Body of pancreas (tissue), 4 donors: ENCODE data around the gene FLOT1. TPM values are rescaled to one million over a fixed set of nuclear protein-coding genes. Genes with fewer than 3 reads are reported as not detected.

ENCODE experiments used
- ATAC-seq: fragments of 150-250 bp; one replicate; pipeline ENCODE4 v1.9.1; 2016
- DNase-seq, 4 donors: peaks; one replicate each; pipeline ENCODE4 v3.0.0-alpha.2; 2019
- H3K27ac ChIP-seq, 4 donors: fragments of 200-600 bp; sonication (generic); 1 replicate in 3 of 4; 2 replicates in 1 of 4; pipeline versions ENCODE4 v1.5.1 to v1.6.1; 2016 to 2019; ENCODE audit warnings: mild to moderate bottlenecking in 1 of 4, mixed read lengths in 1 of 4, moderate library complexity in 1 of 4
- H3K27me3 ChIP-seq, 2 donors: fragments of 200-600 bp; sonication (generic); one replicate each; pipeline ENCODE4 v1.6.0; 2016; ENCODE audit warnings: mild to moderate bottlenecking in 1 of 2
- H3K36me3 ChIP-seq, 2 donors: fragments of 200-600 bp; sonication (generic); replicated peaks in 1 of 2; 2 replicates each; pipeline ENCODE4 v1.5.1; 2016; ENCODE audit warnings: low read depth in 2 of 2; ENCODE audit not compliant: insufficient read depth in 1 of 2
- H3K4me1 ChIP-seq: fragments of 200-600 bp; sonication (generic); one replicate; pipeline ENCODE4 v1.6.0; 2016
- H3K4me3 ChIP-seq, 2 donors: fragments of 200-600 bp; sonication (generic); 1 replicate in 1 of 2; 2 replicates in 1 of 2; pipeline ENCODE4 v1.5.1; 2016 to 2019
- H3K9me3 ChIP-seq, 3 donors: fragments of 200-600 bp; sonication (generic); 1 replicate in 2 of 3; 2 replicates in 1 of 3; pipeline ENCODE4 v1.5.1; 2016
- POLR2A ChIP-seq, 3 donors: fragments of 450-650 bp; IDR thresholded peaks; one replicate each; pipeline ENCODE4 v1.6.1; 2016; ENCODE audit warnings: antibody characterized with exemption in 3 of 3, mild to moderate bottlenecking in 2 of 3
- WGBS, 2 donors: methylation state at CpG; one replicate each; pipeline ENCODE4 v1.1.5; 2017; 5-methylcytosine and 5-hydroxymethylcytosine counted together
- intact Hi-C: fragments of 100-400 bp; cut with DNase I; formaldehyde crosslinking; loops from one replicate; pipeline ENCODE4 v1.15.1; 2023
- total RNA-seq, 2 donors: library from RNA; depleted of rRNA; stranded (reverse); fragments of >200 nt; gene quantifications; one replicate each; pipeline ENCODE4 v1.1.0, GENCODE V29; 2016
- TF ChIP-seq, protein P1 (sequence below), 7 experiments: fragments of 450-650 bp in 4 of 7; fragments of 200-600 bp in 3 of 7; sonication (generic) in 3 of 7; IDR thresholded peaks; one replicate each; pipeline ENCODE4 v1.5.1; 2016 to 2019; ENCODE audit warnings: antibody characterized with exemption in 7 of 7

FLOT1 gene
- total RNA-seq, 2 donors from 2014 or later: 70.0 to 82.4 TPM

DNA sequence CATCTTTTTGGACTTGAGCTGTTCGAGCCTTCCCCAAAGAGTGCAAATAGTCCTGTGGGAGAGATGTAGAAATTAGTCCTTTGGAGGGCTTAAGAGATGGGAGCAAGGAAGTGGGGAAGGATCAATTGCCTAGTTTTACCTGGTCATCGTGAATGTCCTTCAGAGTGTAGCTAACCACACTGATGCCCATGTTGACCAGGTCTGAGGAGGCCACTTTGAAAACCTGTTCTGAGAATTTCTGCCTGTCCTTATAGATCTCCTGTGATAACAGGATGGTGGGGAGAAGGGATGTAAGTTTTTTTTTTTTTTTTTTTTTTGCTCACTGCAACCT is 2.0 kb downstream of the FLOT1 start:
- ATAC-seq (no peak), DNase-seq (no peak)
- peaks cover 4% of the 10 kb centered on the region in 2 donors for H3K36me3 ChIP-seq
- peak overlapping the region in 2 of 4 donors; percentile 24 to 93 for H3K27ac ChIP-seq
- peaks cover 50% of the 10 kb centered on the region for H3K4me1 ChIP-seq
- 78 to 85% methylated on average over 2 of the region's 2 CpGs for WGBS, 2 donors
- intact Hi-C loops: no loop called here
- TF ChIP-seq, protein P1, sequence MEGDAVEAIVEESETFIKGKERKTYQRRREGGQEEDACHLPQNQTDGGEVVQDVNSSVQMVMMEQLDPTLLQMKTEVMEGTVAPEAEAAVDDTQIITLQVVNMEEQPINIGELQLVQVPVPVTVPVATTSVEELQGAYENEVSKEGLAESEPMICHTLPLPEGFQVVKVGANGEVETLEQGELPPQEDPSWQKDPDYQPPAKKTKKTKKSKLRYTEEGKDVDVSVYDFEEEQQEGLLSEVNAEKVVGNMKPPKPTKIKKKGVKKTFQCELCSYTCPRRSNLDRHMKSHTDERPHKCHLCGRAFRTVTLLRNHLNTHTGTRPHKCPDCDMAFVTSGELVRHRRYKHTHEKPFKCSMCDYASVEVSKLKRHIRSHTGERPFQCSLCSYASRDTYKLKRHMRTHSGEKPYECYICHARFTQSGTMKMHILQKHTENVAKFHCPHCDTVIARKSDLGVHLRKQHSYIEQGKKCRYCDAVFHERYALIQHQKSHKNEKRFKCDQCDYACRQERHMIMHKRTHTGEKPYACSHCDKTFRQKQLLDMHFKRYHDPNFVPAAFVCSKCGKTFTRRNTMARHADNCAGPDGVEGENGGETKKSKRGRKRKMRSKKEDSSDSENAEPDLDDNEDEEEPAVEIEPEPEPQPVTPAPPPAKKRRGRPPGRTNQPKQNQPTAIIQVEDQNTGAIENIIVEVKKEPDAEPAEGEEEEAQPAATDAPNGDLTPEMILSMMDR (IDR thresholded peaks at IDR 0.05): no peak
- TF ChIP-seq POLR2A (IDR thresholded peaks at IDR 0.05): no peak
- no peak overlapping the region for H3K4me3 ChIP-seq
- H3K27me3 ChIP-seq: no peaks in the 10 kb centered on the region
- no peaks in the 10 kb centered on the region for H3K9me3 ChIP-seq

DNA sequence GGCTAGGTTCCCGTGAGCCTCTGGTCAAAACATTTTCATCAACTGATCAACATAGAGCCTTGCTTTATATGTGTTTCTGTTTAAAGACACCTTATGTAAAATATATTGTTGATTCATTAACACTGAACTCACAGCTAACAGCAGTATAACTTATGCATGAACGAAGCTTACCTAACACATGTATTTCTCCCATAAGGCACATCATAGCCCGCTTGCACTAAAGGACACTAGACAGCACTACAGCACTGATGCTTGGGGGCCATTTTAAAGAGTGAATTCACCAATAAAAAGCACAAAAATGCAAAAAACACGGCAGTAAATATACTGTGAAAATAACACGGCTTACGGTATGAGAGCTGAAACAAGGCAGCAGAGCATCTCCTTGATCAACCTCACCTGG is 4.0 kb downstream of the FLOT1 start:
- no peak for DNase-seq
- Histone ChIP-seq H3K4me3 (no peak overlapping the region), H3K27me3 (no peaks in the 10 kb centered on the region), H3K27ac (no peak overlapping the region), H3K9me3 (no peaks in the 10 kb centered on the region), H3K4me1 (peaks cover 39% of the 10 kb centered on the region), H3K36me3 (peaks cover 4 to 9% of the 10 kb centered on the region in 2 donors)
- WGBS, 2 donors: 76 to 79% methylated on average over 6 of the region's 6 CpGs
- no peak for TF ChIP-seq POLR2A (IDR thresholded peaks at IDR 0.05)
- TF ChIP-seq, protein P1 (IDR thresholded peaks at IDR 0.05): no peak
- no peak for ATAC-seq
- intact Hi-C loops: no loop called here

DNA sequence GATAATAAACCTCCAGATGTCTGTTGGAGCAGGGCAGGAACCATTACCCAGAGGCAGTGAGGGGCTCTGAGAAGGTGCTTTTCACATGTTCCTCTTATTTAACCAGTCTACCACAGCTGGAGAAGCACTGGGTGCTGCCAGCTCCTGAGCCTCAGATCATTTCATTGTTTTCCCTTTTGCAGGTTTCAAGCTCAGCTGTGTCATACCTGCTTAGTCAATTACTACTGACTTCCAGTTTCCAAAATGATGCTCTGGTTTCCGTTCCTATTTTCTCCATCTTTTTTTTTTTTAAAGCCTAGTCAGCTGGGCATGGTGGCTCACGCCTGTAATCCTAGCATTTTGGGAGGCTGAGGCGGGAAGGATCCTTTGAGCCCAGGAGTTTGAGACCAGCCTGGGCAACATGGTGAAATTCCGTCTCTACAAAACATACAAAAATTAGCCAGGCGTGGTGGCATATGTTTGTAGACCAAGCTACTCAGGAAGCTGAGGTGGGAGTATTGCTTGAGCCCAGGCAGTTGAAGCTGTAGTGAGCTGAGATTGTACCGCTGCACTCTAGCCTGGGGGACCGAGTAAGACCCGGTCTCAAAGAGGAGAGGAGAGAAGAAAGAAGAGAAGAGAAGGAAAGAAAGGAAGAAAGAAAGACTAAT is 6.7 kb downstream of the FLOT1 start:
- no peak for ATAC-seq
- intact Hi-C loops: no loop called here
- no peak for DNase-seq
- H3K27me3 ChIP-seq: no peaks in the 10 kb centered on the region
- H3K4me1 ChIP-seq: peaks cover 31% of the 10 kb centered on the region
- TF ChIP-seq POLR2A (IDR thresholded peaks at IDR 0.05): no peak
- TF ChIP-seq, protein P1 (IDR thresholded peaks at IDR 0.05): no peak
- H3K27ac ChIP-seq: no peak overlapping the region
- no peaks in the 10 kb centered on the region for H3K9me3 ChIP-seq
- peaks cover 4 to 9% of the 10 kb centered on the region in 2 donors for H3K36me3 ChIP-seq
- WGBS, 2 donors: 84 to 91% methylated on average over 8 of the region's 8 CpGs
- H3K4me3 ChIP-seq: no peak overlapping the region

GRCh38 chr6:30732237-30732943 is 10.1 kb downstream of the FLOT1 start:
- intact Hi-C loops: no loop called here
- TF ChIP-seq, protein P1 (IDR thresholded peaks at IDR 0.05): no peak
- no peak for TF ChIP-seq POLR2A (IDR thresholded peaks at IDR 0.05)
- DNase-seq: no peak

More at GRCh38 chr6:30732237-30732943, 10.1 kb downstream of the FLOT1 start:
- H3K4me1 ChIP-seq: peaks cover 17% of the 10 kb centered on the region
- no peak overlapping the region for H3K27ac ChIP-seq
- WGBS, 2 donors: 89% methylated on average over 12 of the region's 12 CpGs
- ATAC-seq: no peak
- peaks cover 0 to 15% of the 10 kb centered on the region in 2 donors for H3K36me3 ChIP-seq
- H3K27me3 ChIP-seq: no peaks in the 10 kb centered on the region
- no peak overlapping the region for H3K4me3 ChIP-seq
- no peaks in the 10 kb centered on the region for H3K9me3 ChIP-seq
